Jurkat, Clone E6-1 (cell line): Measurements from ENCODE around the gene SPTBN2.

ENCODE experiments used
- DNase-seq: peaks from one replicate; pipeline ENCODE4 v3.0.0-alpha.2; 2011; ENCODE audit warnings: low read depth, low spot score
- H3K4me3 ChIP-seq: 2 replicates; pipeline ENCODE4 v1.5.1; 2011; ENCODE audit warnings: mild to moderate bottlenecking, low read length, control low read depth, moderate library complexity

SPTBN2 gene

GRCh38 chr11:66688561-66689534 lies 40.2 kb downstream of the SPTBN2 start:
- no peak overlapping the region for H3K4me3 ChIP-seq
- no peak for DNase-seq

DNA sequence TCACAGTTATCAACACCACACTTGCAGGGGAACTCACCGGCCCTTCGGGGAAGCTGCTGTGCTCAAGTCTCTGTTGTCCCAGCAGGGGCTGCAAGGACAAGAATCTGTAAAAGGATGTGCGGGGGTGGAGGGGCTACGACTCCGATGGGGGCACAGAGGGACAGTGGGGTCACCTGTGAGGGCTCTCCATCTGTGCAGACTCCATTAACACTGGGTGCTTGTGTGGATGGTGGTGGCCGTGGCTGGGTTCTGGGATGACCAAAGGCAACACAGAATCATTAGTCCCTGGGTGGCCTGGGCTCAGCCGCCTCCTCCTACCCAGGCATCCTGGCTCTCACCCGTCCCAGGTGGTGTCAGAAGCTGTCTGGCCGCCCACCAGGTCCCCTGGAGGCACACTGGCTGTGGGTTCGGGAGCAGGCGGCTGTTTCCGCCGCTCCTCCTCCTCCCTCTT lies 41.2 kb downstream of the SPTBN2 start:
- no peak for DNase-seq

DNA sequence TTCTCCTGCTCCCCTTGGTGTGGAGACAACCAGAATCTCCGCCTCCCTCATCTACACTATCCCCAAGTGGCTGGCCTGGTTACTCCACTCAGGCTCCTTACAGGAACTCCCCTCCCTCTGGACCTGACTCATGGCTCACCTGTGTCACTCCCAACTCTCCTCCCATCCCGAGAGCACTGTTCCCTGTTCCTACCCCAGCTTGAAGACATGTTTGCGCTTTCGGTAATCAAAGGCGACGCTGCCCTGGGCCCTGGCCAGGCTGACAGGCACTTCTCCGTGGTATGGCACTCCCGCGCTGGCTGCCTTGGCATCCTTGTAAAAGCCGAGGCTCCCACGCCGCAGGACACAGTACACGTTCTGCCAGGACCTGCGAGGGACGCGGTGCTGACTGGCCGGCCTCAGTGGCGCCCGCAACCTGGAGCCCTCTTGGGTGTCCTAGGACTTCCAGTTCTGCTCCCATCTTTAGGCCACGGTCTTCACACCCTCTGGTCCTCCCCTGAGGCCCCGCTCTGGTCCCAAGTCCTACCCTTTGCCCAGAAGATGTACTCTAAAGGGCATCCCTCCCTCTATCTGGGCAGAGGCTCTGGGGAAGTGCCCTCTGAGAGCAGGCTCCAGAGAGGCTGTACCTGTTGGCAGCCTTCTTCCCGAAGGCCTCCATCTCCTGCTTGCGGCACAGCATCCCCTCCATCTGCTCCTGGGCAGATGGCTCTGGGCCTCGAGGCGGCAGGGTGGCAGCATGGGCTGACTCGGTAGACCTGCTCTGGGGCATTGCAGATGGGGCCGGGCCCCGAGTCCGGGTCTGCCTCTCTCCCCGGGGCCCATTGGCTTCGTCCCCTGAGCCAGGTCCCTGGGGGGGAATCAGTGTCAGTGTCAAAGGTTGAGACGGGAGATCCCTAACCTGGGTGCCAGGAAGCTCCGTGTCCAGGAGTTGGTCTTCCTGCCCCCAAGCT lies 41.9 kb downstream of the SPTBN2 start:
- no peak overlapping the region for H3K4me3 ChIP-seq
- DNase-seq = no peak

More for the DNA sequence above, 41.2 kb downstream of the SPTBN2 start:
- no peak overlapping the region for H3K4me3 ChIP-seq

GRCh38 chr11:66686100-66686785 lies 42.8 kb downstream of the SPTBN2 start:
- no peak for DNase-seq

GRCh38 chr11:66685276-66686099 lies 43.5 kb downstream of the SPTBN2 start:
- DNase-seq = no peak
- no peak overlapping the region for H3K4me3 ChIP-seq

More at GRCh38 chr11:66686100-66686785, 42.8 kb downstream of the SPTBN2 start:
- no peak overlapping the region for H3K4me3 ChIP-seq

GRCh38 chr11:66684635-66685034 lies 44.4 kb downstream of the SPTBN2 start:
- DNase-seq = no peak
- no peak overlapping the region for H3K4me3 ChIP-seq

DNA sequence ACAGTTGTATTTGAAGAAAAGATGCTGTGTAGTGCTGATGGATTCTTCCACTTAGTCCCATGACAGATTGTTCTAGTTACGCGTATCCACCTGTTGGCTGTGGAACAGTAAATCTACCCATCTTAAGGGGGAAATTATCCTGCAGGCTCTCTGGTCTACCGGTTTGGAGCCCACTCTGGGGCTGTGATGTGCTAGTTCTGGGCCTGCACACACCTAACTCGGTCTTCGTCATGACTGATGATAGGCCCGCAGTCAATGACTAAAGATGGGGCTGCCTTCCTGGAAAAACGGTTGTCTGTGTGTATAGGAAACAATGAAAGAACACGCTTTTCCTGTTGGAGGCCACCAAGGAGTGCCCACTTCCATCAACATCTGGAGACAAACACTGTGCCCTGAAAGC lies 45.1 kb downstream of the SPTBN2 start:
- no peak overlapping the region for H3K4me3 ChIP-seq
- DNase-seq = no peak

- no peak overlapping the region for H3K4me3 ChIP-seq
- no peak for DNase-seq
Observed at GRCh38 chr11:66680966-66681645, 47.9 kb downstream of the SPTBN2 start.

DNA sequence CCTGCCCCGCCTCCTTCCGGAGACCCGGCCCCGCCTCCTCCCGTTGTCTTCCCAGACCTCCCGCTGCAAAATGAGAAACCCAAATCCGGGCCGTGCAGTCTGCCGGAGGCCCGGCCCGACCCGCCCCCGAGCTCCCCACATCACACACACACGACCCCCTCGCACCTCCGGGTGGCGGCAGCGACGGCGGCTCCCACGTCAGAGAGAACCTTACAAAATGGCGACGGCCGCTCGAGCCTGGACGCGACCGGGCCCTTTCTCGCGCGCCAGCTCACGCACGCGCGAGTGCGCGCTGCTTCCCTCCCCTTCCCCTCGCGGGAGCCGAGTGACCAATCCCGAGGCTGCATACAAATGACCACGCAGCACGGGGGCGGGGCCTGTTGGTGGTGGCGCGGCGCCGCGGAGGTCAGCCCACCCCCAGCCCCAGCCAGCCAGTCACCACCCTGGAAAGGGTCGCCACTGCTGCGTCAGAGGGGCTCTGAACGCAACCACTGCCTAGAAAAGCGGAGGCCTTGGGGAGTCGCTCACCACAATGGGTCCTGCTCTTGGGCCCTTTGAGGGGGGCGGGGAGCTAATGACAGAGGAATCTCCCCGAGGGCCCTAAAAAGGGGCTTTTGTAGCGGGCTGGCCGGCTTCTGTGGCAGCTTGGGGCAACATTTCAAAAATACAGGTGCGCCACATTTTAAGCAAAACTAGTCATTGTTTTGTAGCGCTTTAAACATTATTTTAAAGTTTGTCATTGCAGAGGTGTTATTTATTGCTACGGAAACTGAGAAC lies 51.2 kb downstream of the SPTBN2 start, which contains the start of gene RBM4B:
RBM4B (minus strand) TSS at position 289 of the 777 bp plus-strand sequence. CDS start 808 bp downstream, outside the sequence.
- H3K4me3 ChIP-seq = peak within 1 kb of the TSS; percentile 86
- peak; percentile 95 for DNase-seq

DNA sequence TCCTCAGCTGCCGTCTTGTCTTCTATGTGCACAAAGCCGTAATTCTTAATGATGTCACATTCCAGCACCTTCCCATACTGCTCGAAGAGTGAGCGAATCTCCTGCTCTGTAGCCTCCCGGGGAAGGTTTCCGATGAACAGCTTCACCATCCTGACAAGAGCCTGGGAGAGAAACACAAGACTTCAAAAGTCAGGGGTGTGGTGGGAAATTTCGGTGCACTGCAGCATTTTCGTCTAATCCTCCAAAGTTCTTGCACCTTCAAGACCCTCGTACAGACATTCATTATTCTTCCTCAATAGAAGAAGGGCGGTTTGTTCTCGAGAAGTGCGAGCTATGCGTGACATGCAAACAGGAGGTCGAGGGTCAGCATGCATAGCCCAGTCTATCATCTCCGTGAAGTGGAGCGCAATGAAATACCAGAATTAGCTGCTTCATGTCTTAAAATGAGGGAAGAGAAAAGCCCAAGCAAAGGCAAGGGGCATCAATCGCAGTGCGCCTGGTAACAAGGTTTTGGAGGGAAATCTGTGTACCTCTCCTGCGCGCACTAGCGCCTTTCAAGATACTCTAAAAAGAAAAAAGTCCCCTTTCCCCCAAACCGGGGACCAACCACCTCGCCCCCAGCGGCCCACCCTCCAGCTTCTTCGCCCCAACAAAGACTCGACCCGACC lies 52.0 kb downstream of the SPTBN2 start:
- peak overlapping the region; percentile 86 for H3K4me3 ChIP-seq
- DNase-seq = no peak

DNA sequence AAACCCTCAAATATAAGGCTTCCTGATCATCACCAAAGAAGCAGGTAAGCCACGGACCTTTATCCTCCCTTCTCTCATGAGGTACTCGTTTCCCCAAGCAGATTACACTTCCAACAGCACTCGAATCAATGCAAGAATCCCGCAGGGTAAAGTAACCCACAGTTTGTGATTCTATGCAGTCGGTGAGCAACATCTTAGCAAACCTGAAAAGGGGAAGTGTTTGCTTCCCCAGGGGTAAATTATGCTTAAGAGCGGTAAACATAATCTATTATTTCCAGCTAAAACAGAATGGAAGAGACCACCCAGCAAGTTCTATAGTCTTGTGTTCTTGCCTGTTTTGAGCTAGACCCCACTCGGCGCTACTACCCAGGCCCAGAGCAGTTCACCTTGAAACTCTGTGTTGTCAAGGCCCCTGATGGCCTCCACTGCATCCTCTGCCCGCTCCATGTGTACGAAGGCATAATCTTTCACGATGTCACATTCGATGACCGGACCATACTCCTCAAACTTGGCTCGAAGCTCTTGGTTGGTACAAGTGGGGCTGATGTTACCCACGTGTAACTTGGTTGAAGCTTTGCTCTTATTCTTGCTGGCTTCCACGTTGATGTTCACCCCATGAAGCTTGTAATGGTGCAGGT lies 52.6 kb downstream of the SPTBN2 start:
- no peak for DNase-seq
- peak overlapping the region; percentile 86 for H3K4me3 ChIP-seq

DNA sequence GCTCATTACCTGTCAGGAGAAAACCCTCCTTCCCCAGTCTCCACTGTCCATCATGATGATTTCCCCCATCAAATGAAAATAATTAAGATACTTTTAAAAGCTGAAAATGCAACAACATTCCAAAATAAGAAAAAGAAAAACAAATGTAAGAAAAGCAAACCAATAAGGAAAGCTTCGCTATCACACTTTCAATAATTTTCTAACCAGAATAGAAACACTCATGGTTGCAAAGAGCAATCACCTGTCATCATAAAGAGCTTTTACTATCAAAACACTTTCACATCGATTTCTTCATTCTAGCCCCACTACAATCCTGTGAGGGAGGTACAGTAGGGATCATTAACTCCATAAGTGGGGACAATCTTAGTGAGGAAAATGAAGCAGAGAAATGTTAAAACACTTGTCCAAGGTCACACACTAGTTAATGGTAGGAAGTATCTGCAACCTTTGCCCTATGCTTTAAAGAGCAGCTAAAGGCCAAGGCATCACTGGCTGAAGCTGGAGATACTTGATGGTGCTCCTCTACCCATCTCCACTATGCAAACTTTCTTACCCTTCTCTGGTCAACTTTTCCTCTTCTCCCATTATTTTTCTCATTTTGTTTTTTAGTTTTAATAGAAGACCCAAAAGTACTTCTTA lies 53.9 kb downstream of the SPTBN2 start:
- DNase-seq = no peak
- H3K4me3 ChIP-seq = no peak overlapping the region

GRCh38 chr11:66670816-66671215 lies 58.2 kb downstream of the SPTBN2 start:
- no peak overlapping the region for H3K4me3 ChIP-seq
- no peak for DNase-seq

DNA sequence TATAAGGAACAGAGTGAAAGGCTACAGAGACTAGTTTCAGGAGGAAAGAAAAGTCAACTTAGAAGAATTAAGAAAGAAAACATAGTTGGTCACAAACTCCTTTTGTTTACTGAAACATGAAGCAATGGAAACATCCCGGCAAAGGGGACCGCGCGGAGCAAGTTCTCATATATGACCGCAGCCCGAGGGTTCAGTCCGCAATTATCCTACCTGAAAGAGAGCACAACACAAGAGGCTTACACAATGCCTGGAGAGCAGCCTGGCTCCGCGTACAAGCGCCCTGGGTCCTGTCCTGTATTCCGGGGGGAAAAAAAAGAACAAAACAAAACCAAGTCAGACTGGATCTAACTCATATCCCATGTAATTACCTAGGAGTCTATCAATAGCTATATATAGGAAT lies 63.6 kb downstream of the SPTBN2 start:
- no peak for DNase-seq

DNA sequence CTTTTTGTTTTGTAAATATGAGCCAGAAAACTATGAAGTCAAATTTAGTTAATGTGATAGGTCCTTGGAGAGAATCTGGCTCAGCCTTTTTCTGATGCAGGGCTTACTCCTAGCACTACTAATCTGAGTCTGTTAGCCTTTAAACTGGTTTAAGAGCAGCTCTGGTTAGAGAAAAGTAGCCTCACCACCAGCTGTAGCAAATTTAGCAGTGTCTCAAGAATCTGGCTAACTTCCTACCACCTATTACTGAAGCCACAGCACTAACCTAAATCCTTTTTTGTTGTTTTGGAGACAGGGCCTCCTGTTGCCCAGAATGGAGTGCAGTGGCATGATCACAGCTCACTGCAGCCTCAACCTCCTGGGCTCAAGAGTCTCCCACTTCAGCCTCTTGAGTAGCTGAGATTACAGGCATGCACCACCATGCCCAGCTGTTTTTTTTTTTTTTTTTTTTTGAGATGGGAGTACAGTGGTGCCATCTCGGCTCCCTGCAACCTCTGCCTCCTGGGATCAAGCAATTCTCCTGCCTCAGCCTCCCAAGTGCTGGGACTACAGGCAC lies 65.2 kb downstream of the SPTBN2 start:
- DNase-seq = no peak
- no peak overlapping the region for H3K4me3 ChIP-seq

More for the DNA sequence above, 63.6 kb downstream of the SPTBN2 start:
- H3K4me3 ChIP-seq = no peak overlapping the region
